Large intestine (tissue), 3 donors: Measurements from ENCODE around the gene RTEL1. TPM values are rescaled to one million over a fixed set of nuclear protein-coding genes. Genes with fewer than 3 reads are reported as not detected.

Source experiments
- DNase-seq, 2 donors: peaks; one replicate each; pipeline versions ENCODE4 v3.0.0 to v3.0.0-alpha.2; 2013
- H3K27ac ChIP-seq: one replicate; pipeline ENCODE4 v1.5.1; 2013; ENCODE audit warnings: low read length
- H3K27me3 ChIP-seq: 2 replicates; pipeline ENCODE4 v1.6.1; 2013; ENCODE audit warnings: low read length; ENCODE audit not compliant: control insufficient read depth, insufficient read depth
- H3K36me3 ChIP-seq: 2 replicates; pipeline ENCODE4 v1.6.1; 2013; ENCODE audit warnings: low read length; ENCODE audit not compliant: control insufficient read depth, insufficient read depth
- H3K4me1 ChIP-seq: one replicate; pipeline ENCODE4 v1.6.1; 2013; ENCODE audit warnings: low read length; ENCODE audit not compliant: control insufficient read depth, insufficient read depth
- H3K4me3 ChIP-seq: one replicate; pipeline ENCODE4 v1.5.1; 2013; ENCODE audit warnings: low read length
- H3K9me3 ChIP-seq: one replicate; pipeline ENCODE4 v1.6.1; 2013; ENCODE audit warnings: mild to moderate bottlenecking, low read depth, low read length, moderate library complexity; ENCODE audit not compliant: control insufficient read depth
- WGBS: methylation state at CpG from one replicate; pipeline ENCODE4 v1.1.5; 2013; ENCODE audit warnings: low lambda C conversion rate; ENCODE audit not compliant: insufficient coverage; 5-methylcytosine and 5-hydroxymethylcytosine counted together
- polyA plus RNA-seq: library from polyadenylated mRNA; unstranded; fragments of 120-200 nt; gene quantifications from one replicate; pipeline ENCODE4 v1.2.1, GENCODE V29; 2013

The RTEL1 gene
- polyA plus RNA-seq, 1 donor, result 12.2 TPM

- Histone ChIP-seq H3K36me3 (peaks cover 25% of the 10 kb centered on the region), H3K27ac (no peak within 1 kb of the TSS), H3K4me1 (peaks cover 11% of the 10 kb centered on the region), H3K4me3 (peak within 1 kb of the TSS; percentile 18), H3K9me3 (no peaks in the 10 kb centered on the region), H3K27me3 (no peaks in the 10 kb centered on the region)
- WGBS, result no CpG with 5 or more reads among the region's 52 CpGs
- no peak for DNase-seq
Measured at GRCh38 chr20:63696628-63697356, 38.7 kb downstream of the RTEL1 start, which contains the start of gene TNFRSF6B. TNFRSF6B (plus strand) TSS chr20:63696652; CDS start chr20:63696768, 116 bp downstream.

GRCh38 chr20:63697357-63697867, 39.3 kb downstream of the RTEL1 start:
- DNase-seq, result no peak
- H3K4me3 ChIP-seq, result no peak overlapping the region
- H3K36me3 ChIP-seq, result peaks cover 25% of the 10 kb centered on the region
- peaks cover 11% of the 10 kb centered on the region for H3K4me1 ChIP-seq
- no CpG with 5 or more reads among the region's 7 CpGs for WGBS
- H3K27me3 ChIP-seq, result no peaks in the 10 kb centered on the region
- no peaks in the 10 kb centered on the region for H3K9me3 ChIP-seq
- no peak overlapping the region for H3K27ac ChIP-seq

GRCh38 chr20:63697868-63698545, 39.9 kb downstream of the RTEL1 start:
- Histone ChIP-seq H3K36me3 (peaks cover 25% of the 10 kb centered on the region), H3K27ac (no peak overlapping the region), H3K4me3 (no peak overlapping the region), H3K9me3 (no peaks in the 10 kb centered on the region), H3K27me3 (no peaks in the 10 kb centered on the region), H3K4me1 (peaks cover 11% of the 10 kb centered on the region)
- WGBS, result no CpG with 5 or more reads among the region's 40 CpGs
- DNase-seq, result no peak

DNA sequence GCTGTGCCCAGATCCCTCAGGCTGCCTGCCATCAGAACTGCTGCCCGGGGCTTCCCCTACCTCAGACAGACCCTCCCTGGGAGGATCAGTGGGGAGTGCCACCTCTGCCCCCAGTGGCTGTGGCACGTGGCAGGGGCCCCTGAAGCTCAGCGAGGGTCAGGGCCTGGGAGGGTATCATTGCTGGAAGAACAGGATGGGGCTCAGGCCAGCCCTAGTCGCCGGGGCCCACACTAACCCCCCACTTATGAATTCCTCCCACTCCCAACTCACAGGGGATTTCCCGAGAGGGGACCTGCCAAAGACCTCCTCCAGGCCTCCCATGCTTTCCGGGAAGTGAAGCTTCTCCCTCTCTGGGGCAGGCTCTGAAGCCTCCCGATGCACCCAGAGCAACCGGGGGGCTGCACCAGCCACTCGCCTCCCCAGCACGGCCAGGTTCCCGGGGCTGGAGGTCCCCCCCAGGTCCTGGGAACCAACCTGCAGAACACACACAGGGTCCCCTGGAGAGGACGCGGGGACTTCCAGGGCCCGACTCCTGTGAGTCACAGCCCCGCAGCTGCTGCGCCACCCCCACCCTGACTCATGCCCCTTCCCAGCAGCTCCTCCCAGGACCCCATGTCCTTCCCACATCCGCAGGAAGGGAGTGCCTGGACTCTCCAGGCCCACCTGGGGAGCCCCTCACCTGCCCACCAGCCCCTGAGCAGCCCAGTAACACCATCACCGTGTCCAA, 40.8 kb downstream of the RTEL1 start:
- Histone ChIP-seq H3K27me3 (no peaks in the 10 kb centered on the region), H3K9me3 (no peaks in the 10 kb centered on the region), H3K36me3 (peaks cover 24% of the 10 kb centered on the region), H3K27ac (no peak overlapping the region), H3K4me3 (no peak overlapping the region), H3K4me1 (peaks cover 11% of the 10 kb centered on the region)
- no peak for DNase-seq
- no CpG with 5 or more reads among the region's 19 CpGs for WGBS

DNA sequence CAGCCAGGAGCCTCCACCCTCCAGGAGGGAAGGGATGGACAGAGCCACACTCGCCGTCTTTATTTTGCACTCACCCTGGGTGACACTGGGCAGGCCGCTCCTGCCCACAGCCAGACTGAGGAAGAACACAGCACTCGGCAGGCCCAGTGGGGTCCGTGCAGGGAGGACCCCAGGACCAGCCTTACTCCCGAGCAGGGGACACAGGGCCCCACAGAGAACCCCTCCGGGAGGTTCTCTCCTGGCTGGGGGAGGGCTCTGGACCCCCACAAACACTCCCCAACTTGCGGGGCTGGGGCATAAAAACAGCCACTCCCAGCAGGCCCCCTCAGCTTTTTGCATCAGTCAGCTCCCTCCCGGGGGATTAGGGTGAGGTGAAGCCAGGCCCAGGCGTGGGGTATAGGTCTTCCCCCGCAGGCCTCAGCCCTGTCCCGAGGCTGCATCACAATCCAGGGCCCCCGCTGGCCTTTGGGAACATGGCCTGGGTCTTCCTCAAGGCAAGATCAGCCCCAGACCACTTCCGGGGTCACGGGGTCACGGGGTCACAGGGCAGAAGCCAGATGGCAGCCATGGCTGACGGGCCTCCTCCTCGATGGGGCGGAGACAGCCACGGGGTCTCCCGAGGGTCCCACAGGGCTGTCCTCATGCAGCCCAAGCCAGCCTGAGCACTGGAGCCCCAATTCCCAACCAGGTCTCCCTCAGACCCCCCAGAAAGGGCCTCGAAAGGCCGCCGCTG, 41.5 kb downstream of the RTEL1 start:
- DNase-seq, result no peak
- H3K4me1 ChIP-seq, result peaks cover 11% of the 10 kb centered on the region
- no peaks in the 10 kb centered on the region for H3K27me3 ChIP-seq
- no peak overlapping the region for H3K27ac ChIP-seq
- no CpG with 5 or more reads among the region's 24 CpGs for WGBS
- H3K4me3 ChIP-seq, result no peak overlapping the region
- peaks cover 22% of the 10 kb centered on the region for H3K36me3 ChIP-seq
- H3K9me3 ChIP-seq, result no peaks in the 10 kb centered on the region

DNA sequence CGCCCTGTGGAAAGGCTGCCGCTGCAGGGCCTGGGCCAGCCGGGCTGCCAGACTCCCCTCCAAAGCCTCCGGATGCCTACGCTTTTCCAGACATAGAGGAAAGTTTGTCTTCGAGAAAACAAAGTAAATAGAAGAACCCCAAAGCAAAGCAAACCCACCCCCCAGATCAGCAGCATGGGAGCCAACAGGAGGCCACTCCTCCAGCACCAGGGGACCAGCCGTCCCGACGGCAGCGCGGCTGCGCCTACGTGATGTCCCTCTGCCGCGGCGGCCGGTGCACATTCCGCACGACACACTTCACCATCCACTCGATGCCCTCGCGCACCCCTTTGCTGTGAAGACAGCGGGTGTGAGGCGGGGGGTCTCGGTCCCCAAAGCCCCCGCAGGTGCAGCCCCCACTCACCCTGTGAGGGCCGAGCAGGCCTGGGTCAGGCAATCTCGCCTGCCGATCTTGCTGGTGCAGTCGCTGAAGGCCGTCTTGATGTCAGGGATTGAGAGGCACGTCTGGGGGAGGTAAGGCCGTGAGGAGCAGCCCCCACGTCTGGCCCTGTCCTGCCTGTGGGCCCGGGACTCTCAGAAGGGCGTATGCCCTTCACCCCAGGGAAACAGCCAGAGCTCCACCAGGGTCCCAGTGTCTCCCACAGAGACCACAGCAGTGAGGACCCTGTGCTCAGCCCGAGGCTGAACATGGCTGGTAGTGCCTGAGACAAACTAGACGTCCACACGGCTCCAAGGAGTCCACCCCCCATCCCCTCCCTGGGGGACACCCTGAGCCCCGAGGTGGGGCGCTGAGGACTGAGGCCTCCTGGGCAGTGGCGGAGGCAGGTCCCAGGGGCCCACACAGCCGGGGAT, 42.3 kb downstream of the RTEL1 start:
- Histone ChIP-seq H3K4me3 (no peak overlapping the region), H3K27me3 (no peaks in the 10 kb centered on the region), H3K4me1 (peaks cover 11% of the 10 kb centered on the region), H3K9me3 (no peaks in the 10 kb centered on the region), H3K36me3 (peaks cover 23% of the 10 kb centered on the region), H3K27ac (no peak overlapping the region)
- no CpG with 5 or more reads among the region's 43 CpGs for WGBS
- DNase-seq, result no peak

DNA sequence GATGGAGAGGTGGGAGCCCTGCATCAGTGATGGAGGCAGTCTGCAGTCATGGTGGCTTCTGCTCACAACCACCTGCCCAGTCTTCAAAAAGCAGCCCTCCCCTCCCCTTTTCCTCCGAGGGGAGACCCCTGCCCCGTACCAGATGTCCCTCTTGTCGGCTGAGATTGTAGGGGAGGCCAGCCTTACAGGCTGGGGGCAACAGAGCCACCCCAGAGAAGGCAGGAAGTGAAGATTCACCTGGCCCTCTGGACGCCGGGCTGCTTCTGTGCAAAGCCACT, 42.9 kb downstream of the RTEL1 start:
- no CpG with 5 or more reads among the region's 5 CpGs for WGBS

GRCh38 chr20:63701329-63702035, 43.4 kb downstream of the RTEL1 start:
- DNase-seq, result no peak
- WGBS, result no CpG with 5 or more reads among the region's 14 CpGs

More for the DNA sequence above, 42.9 kb downstream of the RTEL1 start:
- H3K27ac ChIP-seq, result no peak overlapping the region
- no peak for DNase-seq
- H3K4me1 ChIP-seq, result peaks cover 9% of the 10 kb centered on the region
- peaks cover 26% of the 10 kb centered on the region for H3K36me3 ChIP-seq
- no peaks in the 10 kb centered on the region for H3K27me3 ChIP-seq
- no peak overlapping the region for H3K4me3 ChIP-seq
- no peaks in the 10 kb centered on the region for H3K9me3 ChIP-seq

DNA sequence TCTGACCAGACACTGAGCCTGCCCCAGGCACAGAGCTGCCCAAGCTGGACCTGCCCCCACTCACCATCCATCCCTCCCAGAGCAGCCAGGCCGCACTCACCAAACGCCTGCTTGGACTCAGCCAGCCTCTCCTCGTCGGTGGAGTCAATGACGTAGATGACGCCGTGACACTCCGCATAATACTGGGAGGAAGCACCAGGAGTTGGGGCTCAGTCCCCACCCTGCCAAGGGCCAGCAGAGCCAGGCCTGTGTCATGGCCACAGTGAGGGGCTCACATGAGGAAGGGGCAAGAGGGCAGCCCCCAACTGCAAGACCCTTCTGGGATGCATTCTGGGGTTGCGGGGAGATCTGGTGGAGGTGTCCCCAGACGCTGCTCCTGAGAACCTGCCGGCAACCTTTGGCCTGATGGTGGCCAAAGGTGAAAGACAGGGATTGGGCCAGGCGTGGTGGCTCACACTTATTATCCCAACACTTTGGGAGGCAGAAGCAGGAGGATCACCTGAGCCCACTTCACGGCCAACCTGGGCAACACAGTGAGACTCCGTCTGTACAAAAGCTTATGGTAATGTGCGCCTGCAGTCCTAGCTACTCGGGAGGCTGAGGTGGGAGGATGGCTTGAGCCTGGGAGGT, 44.0 kb downstream of the RTEL1 start:
- Histone ChIP-seq H3K4me3 (no peak overlapping the region), H3K4me1 (peaks cover 11% of the 10 kb centered on the region), H3K27me3 (no peaks in the 10 kb centered on the region), H3K27ac (no peak overlapping the region), H3K9me3 (no peaks in the 10 kb centered on the region), H3K36me3 (peaks cover 32% of the 10 kb centered on the region)
- WGBS, result no CpG with 5 or more reads among the region's 16 CpGs
- no peak for DNase-seq

More at GRCh38 chr20:63701329-63702035, 43.4 kb downstream of the RTEL1 start:
- no peak overlapping the region for H3K27ac ChIP-seq
- no peaks in the 10 kb centered on the region for H3K27me3 ChIP-seq
- H3K4me3 ChIP-seq, result no peak overlapping the region
- peaks cover 11% of the 10 kb centered on the region for H3K4me1 ChIP-seq
- no peaks in the 10 kb centered on the region for H3K9me3 ChIP-seq
- peaks cover 30% of the 10 kb centered on the region for H3K36me3 ChIP-seq
